Measurements from ENCODE around the gene DPP9.
"Not testable (repeated sequence)": the region's sequence is repeated elsewhere in the genome, so short reads cannot be mapped to it uniquely, and the experiment has no call there.

Gene DPP9

DNA sequence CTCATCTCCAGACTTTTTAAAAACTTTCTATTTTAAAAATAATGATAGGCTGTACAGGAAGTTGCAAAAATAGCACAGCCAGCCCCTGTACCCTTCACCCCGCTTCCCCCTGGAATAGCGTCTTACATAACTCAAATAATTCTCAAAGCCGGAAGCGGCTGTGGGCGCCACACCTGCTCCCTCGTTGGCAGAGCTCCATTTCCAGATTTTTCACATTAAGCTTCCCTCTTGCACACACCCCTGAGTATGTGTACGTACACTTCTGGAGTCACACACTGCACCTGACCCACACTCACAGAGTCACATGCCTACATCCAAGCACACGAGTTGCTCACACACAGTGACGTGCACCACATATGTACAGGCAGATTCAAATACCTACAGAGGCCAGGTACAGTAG is 24.9 kb upstream of the DPP9 start:
- no peak for DNase-seq (ENCODE audit: low read depth in 1 of 2, low spot score in 1 of 2)
- peaks cover 3% of the 10 kb centered on the region for H3K27me3 ChIP-seq (ENCODE audit: insufficient read depth, poor library complexity, severe bottlenecking)
- no peak for TF ChIP-seq SPI1 (IDR thresholded peaks at IDR 0.05; ENCODE audit: borderline replicate concordance, low read depth)
- TF ChIP-seq, protein P1, sequence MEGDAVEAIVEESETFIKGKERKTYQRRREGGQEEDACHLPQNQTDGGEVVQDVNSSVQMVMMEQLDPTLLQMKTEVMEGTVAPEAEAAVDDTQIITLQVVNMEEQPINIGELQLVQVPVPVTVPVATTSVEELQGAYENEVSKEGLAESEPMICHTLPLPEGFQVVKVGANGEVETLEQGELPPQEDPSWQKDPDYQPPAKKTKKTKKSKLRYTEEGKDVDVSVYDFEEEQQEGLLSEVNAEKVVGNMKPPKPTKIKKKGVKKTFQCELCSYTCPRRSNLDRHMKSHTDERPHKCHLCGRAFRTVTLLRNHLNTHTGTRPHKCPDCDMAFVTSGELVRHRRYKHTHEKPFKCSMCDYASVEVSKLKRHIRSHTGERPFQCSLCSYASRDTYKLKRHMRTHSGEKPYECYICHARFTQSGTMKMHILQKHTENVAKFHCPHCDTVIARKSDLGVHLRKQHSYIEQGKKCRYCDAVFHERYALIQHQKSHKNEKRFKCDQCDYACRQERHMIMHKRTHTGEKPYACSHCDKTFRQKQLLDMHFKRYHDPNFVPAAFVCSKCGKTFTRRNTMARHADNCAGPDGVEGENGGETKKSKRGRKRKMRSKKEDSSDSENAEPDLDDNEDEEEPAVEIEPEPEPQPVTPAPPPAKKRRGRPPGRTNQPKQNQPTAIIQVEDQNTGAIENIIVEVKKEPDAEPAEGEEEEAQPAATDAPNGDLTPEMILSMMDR (IDR thresholded peaks at IDR 0.05; ENCODE audit: insufficient read depth, low read length) = no peak
- TF ChIP-seq GABPA (IDR thresholded peaks at IDR 0.05; ENCODE audit: low read depth) = no peak
- TF ChIP-seq, protein P2, sequence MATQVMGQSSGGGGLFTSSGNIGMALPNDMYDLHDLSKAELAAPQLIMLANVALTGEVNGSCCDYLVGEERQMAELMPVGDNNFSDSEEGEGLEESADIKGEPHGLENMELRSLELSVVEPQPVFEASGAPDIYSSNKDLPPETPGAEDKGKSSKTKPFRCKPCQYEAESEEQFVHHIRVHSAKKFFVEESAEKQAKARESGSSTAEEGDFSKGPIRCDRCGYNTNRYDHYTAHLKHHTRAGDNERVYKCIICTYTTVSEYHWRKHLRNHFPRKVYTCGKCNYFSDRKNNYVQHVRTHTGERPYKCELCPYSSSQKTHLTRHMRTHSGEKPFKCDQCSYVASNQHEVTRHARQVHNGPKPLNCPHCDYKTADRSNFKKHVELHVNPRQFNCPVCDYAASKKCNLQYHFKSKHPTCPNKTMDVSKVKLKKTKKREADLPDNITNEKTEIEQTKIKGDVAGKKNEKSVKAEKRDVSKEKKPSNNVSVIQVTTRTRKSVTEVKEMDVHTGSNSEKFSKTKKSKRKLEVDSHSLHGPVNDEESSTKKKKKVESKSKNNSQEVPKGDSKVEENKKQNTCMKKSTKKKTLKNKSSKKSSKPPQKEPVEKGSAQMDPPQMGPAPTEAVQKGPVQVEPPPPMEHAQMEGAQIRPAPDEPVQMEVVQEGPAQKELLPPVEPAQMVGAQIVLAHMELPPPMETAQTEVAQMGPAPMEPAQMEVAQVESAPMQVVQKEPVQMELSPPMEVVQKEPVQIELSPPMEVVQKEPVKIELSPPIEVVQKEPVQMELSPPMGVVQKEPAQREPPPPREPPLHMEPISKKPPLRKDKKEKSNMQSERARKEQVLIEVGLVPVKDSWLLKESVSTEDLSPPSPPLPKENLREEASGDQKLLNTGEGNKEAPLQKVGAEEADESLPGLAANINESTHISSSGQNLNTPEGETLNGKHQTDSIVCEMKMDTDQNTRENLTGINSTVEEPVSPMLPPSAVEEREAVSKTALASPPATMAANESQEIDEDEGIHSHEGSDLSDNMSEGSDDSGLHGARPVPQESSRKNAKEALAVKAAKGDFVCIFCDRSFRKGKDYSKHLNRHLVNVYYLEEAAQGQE (IDR thresholded peaks at IDR 0.05; ENCODE audit: insufficient replicate concordance, low read depth) = no peak
- no peak for TF ChIP-seq POLR2AphosphoS5 (IDR thresholded peaks at IDR 0.05; ENCODE audit: low read depth)
- H3K27ac ChIP-seq (replicated peaks) = no peak overlapping the region
- H3K4me3 ChIP-seq (replicated peaks; ENCODE audit: insufficient read depth, low read length) = no peak overlapping the region

DNA sequence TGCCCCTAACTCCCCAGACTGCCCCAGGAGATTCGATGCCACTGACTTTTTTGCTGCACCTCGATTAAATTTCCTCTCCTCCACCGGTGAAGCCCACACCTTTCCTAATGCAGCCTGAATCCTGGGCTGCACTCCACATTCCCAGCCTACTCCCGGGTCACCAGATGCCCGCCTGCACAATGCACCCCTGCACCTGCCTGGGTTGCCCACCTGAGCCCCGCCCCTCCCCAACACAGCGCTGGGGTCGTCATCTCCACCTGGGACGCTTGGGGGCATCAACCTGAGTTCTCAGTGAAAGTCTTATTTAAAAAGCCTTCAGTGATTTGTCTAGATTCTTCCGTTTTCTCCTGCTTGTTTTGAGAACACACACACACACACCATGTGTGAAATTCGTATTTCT is 24.5 kb upstream of the DPP9 start:
- TF ChIP-seq, protein P1 (IDR thresholded peaks at IDR 0.05; ENCODE audit: insufficient read depth, low read length) = no peak
- no peak for TF ChIP-seq GABPA (IDR thresholded peaks at IDR 0.05; ENCODE audit: low read depth)
- TF ChIP-seq POLR2AphosphoS5 (IDR thresholded peaks at IDR 0.05; ENCODE audit: low read depth) = no peak
- TF ChIP-seq SPI1 (IDR thresholded peaks at IDR 0.05; ENCODE audit: borderline replicate concordance, low read depth) = no peak
- TF ChIP-seq, protein P2 (IDR thresholded peaks at IDR 0.05; ENCODE audit: insufficient replicate concordance, low read depth) = no peak
- no peak for DNase-seq (ENCODE audit: low read depth in 1 of 2, low spot score in 1 of 2)
- Histone ChIP-seq H3K27ac (replicated peaks) (no peak overlapping the region), H3K27me3 (ENCODE audit: insufficient read depth, poor library complexity, severe bottlenecking) (peaks cover 3% of the 10 kb centered on the region), H3K4me3 (replicated peaks; ENCODE audit: insufficient read depth, low read length) (no peak overlapping the region)

DNA sequence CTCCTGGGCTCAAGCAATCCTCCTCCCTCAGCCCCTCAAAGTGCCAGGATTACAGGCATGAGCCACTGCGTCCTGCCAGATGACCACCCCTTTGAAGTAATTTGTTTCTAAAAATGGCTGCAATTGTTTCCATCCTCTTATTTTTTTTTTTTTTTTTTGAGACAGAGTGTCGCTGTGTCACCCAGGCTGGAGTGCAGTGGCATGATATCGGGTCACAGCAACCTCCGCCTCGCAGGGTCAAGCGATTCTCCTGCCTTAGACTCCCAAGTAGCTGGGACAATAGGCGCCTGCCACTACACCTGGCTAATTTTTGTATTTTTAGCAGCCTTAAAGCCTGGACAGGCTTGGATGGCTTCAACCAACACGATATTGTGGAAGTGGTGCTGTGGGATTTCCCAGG is 22.3 kb upstream of the DPP9 start:
- Histone ChIP-seq H3K27me3 (ENCODE audit: insufficient read depth, poor library complexity, severe bottlenecking) (peaks cover 3% of the 10 kb centered on the region), H3K4me3 (replicated peaks; ENCODE audit: insufficient read depth, low read length) (no peak overlapping the region), H3K27ac (replicated peaks) (no peak overlapping the region)
- TF ChIP-seq SPI1 (IDR thresholded peaks at IDR 0.05; ENCODE audit: borderline replicate concordance, low read depth) (no peak), GABPA (IDR thresholded peaks at IDR 0.05; ENCODE audit: low read depth) (no peak), POLR2AphosphoS5 (IDR thresholded peaks at IDR 0.05; ENCODE audit: low read depth) (no peak)
- TF ChIP-seq, protein P1 (IDR thresholded peaks at IDR 0.05; ENCODE audit: insufficient read depth, low read length) = no peak
- TF ChIP-seq, protein P2 (IDR thresholded peaks at IDR 0.05; ENCODE audit: insufficient replicate concordance, low read depth) = no peak
- DNase-seq (ENCODE audit: low read depth in 1 of 2, low spot score in 1 of 2) = no peak

DNA sequence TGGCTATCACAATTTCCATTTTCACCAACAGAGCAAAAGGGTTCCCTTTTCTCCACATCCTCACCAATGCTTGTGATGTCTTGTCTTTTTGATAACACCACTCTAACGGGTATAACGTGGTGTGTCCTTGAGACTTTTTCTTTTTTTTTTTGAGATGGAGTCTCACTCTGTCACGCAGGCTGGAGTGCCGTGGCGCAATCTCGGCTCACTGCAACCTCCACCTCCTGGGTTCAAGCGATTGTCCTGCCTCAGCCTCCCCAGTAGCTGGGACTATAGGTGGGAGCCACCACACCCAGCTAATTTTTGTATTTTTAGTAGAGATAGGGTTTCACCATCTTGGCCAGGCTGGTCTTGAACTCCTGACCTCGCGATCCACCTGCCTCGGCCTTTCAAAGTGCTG is 21.5 kb upstream of the DPP9 start:
- H3K4me3 ChIP-seq (replicated peaks; ENCODE audit: insufficient read depth, low read length); H3K27me3 ChIP-seq (ENCODE audit: insufficient read depth, poor library complexity, severe bottlenecking); DNase-seq (ENCODE audit: low read depth in 1 of 2, low spot score in 1 of 2); H3K27ac ChIP-seq (replicated peaks): not testable (repeated sequence)

All from HL-60 (cell line).